ENCODE results near the gene SH3D21. TPM values are rescaled to one million over a fixed set of nuclear protein-coding genes. Genes with fewer than 3 reads are reported as not detected.

Gene SH3D21
- total RNA-seq, 4 donors from 2014 or later = 6.0 to 26.6 (median 16.0) TPM

DNA sequence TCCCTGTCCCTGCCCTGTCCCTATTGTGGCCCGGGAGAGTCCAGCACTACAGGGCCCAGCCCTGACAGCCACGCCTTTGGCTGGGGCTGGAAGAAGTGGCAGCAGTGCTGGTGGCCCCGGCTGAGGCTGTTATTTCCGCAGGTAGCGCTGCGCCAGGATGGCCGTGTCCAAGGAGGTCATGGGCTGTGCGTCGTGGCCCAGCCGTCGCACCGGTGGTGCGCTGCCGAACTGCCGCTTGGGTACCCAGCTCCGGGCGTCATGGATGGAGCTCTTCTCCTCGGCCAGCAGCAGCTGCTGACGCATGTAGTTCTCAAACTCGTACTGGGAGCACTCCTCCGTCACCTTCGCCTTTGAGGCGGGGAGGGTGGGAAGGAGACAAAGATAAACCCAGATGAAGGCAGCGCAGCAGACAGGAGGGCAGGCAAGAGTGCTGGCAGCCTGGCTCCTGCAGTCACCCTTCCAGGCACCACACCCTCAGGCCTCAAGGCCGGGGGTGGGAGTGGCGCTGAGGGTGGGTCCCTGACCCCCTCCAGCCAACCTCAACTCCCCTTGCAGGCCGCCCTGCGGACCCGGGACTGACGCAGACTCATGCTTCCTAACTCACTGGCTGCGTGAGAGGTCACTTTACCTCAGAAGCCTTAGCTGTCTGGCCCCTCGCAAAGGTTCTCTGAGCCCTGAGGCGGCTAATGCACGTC lies 35.6 kb downstream of the SH3D21 start:
- Histone ChIP-seq H3K36me3 (peaks cover 53% of the 10 kb centered on the region), H3K4me3 (no peak overlapping the region), H3K27me3 (no peaks in the 10 kb centered on the region), H3K4me1 (peaks cover 11% of the 10 kb centered on the region), H3K9me3 (no peaks in the 10 kb centered on the region), H3K27ac (no peak overlapping the region)
- TF ChIP-seq, protein P1, sequence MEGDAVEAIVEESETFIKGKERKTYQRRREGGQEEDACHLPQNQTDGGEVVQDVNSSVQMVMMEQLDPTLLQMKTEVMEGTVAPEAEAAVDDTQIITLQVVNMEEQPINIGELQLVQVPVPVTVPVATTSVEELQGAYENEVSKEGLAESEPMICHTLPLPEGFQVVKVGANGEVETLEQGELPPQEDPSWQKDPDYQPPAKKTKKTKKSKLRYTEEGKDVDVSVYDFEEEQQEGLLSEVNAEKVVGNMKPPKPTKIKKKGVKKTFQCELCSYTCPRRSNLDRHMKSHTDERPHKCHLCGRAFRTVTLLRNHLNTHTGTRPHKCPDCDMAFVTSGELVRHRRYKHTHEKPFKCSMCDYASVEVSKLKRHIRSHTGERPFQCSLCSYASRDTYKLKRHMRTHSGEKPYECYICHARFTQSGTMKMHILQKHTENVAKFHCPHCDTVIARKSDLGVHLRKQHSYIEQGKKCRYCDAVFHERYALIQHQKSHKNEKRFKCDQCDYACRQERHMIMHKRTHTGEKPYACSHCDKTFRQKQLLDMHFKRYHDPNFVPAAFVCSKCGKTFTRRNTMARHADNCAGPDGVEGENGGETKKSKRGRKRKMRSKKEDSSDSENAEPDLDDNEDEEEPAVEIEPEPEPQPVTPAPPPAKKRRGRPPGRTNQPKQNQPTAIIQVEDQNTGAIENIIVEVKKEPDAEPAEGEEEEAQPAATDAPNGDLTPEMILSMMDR (IDR thresholded peaks at IDR 0.05) = no peak
- TF ChIP-seq POLR2A (IDR thresholded peaks at IDR 0.05) = no peak
- no peak for TF ChIP-seq POLR2AphosphoS5 (IDR thresholded peaks at IDR 0.05)
- TF ChIP-seq EP300 (IDR thresholded peaks at IDR 0.05) = no peak
- no peak for DNase-seq (ENCODE audit: low spot score in 2 of 2)
- WGBS = 83% methylated on average over 16 of the region's 34 CpGs

DNA sequence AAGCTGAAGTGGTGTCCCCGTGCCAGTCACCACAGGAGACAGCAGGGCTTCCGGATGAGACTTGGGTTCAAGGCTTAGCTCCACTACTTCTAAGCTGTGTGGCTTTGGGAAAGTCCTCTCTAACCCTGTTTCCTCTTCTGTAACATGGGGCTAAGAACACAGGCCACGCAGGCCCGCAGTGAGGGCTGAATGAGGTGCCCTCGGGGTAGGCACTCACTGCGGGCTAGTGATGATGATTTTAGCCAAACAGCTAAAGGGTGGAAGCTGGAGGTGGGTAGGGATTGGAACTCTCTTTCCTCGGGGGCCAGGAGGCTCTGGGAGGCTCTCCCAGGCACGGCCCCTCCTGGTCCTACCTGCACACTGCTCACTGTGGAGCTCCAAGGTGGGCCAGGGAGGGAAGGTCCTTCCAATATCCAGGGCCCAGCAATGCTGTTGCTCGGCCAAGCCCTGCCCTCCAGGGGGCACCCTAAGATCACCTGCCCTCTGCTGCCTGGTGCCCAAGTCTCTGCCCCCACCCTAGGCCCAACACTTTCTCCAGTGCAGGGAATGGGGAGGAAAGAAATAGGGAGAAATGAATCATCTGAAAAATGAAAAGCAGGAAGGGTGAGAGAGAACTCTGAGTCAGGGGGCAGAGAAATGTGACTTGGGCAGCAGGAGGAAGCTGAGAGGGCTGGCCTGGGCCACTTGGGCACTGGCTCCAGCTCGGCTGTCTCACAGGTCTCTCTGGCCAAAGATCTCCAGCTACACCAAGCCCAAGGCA lies 36.4 kb downstream of the SH3D21 start:
- Histone ChIP-seq H3K4me3 (no peak overlapping the region), H3K4me1 (peaks cover 11% of the 10 kb centered on the region), H3K27me3 (no peaks in the 10 kb centered on the region), H3K27ac (no peak overlapping the region), H3K9me3 (no peaks in the 10 kb centered on the region), H3K36me3 (peaks cover 62% of the 10 kb centered on the region)
- no peak for DNase-seq (ENCODE audit: low spot score in 2 of 2)
- WGBS = 58% methylated on average over 7 of the region's 10 CpGs
- no peak for TF ChIP-seq EP300 (IDR thresholded peaks at IDR 0.05)
- TF ChIP-seq, protein P1 (IDR thresholded peaks at IDR 0.05) = peak; percentile 17 to 41
- TF ChIP-seq POLR2A (IDR thresholded peaks at IDR 0.05) = no peak

DNA sequence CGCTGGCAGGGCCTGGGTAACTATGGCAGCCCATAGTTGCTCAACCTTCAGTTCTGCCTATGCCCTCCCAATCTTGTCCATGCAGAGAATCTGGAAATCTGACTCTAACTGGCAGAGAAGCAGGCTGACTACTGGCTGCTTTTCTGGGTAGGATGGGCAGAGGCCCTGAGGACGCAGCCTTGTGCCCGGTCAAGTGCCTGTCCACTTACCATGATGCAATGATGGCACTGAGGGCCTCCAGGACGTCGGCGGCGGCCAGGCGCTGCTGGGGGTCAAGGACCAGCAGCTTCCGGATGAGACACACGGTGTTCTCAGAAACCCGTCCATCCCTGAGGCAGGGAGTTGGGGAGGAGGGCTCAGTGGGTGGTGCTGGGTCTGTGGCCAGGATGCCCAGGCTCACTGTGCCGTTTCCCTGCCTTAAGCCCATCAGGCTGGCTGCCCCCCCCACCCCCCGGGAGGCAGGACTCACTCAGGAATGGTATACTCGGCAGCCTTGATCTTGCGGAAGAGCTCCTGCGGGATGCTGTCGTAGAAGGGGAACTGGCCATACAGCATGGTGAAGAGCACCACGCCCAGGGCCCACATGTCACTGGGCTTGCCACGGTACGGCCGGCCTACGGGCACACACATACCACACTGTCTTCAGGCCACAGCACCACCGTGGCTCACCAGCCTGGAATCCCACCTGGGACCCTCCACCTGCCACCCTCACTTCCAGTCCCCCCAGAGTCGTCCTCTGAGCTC lies 37.7 kb downstream of the SH3D21 start:
- Histone ChIP-seq H3K9me3 (no peaks in the 10 kb centered on the region), H3K4me1 (peaks cover 11% of the 10 kb centered on the region), H3K4me3 (no peak overlapping the region), H3K27ac (no peak overlapping the region), H3K36me3 (peaks cover 72% of the 10 kb centered on the region), H3K27me3 (no peaks in the 10 kb centered on the region)
- DNase-seq (ENCODE audit: low spot score in 2 of 2) = no peak
- 94% methylated on average over 3 of the region's 24 CpGs for WGBS
- TF ChIP-seq, protein P1 (IDR thresholded peaks at IDR 0.05) = no peak
- TF ChIP-seq POLR2A (IDR thresholded peaks at IDR 0.05) (no peak), EP300 (IDR thresholded peaks at IDR 0.05) (no peak), POLR2AphosphoS5 (IDR thresholded peaks at IDR 0.05) (no peak)

DNA sequence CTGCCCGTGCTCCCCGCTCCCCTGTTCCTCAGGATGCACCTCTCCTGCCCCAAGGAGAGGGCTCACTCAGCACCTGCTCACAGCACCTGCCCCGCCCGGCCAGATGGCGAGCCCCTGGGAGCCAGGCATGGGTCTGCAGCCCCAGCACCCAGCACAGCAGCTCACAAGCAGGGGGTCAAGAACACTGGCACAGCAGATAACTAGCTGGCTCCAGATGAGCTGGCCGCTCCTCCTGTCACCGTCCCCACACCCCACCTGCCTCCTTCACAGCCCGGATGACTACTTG lies 38.2 kb downstream of the SH3D21 start:
- peaks cover 72% of the 10 kb centered on the region for H3K36me3 ChIP-seq
- DNase-seq (ENCODE audit: low spot score in 2 of 2) = no peak
- TF ChIP-seq, protein P1 (IDR thresholded peaks at IDR 0.05) = no peak
- TF ChIP-seq POLR2AphosphoS5 (IDR thresholded peaks at IDR 0.05) (no peak), EP300 (IDR thresholded peaks at IDR 0.05) (no peak), POLR2A (IDR thresholded peaks at IDR 0.05) (no peak)
- H3K27me3 ChIP-seq = no peaks in the 10 kb centered on the region
- H3K4me1 ChIP-seq = peaks cover 12% of the 10 kb centered on the region
- no peak overlapping the region for H3K4me3 ChIP-seq
- H3K27ac ChIP-seq = no peak overlapping the region
- 96% methylated on average over 4 of the region's 8 CpGs for WGBS
- H3K9me3 ChIP-seq = no peaks in the 10 kb centered on the region

DNA sequence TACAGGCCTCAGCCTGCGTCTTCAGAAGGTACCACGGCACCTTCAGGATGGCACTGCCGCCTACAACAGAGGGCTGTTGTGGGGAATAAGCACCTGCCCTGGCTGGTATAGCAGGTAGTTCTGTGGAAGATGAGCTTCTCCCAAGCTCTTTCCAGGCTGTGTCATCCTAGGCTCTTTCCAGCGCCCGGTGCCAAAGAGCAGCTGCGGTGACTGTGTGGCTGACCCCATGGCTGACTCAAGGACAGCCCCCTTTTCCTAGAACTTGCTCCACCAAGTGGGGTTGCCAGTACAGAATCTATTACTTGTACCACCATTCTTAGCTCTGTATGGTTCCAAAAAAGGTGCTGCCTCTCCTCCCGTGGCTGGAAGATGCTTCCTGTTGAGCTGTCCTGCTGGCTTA lies 39.2 kb downstream of the SH3D21 start:
- 91% methylated on average over 4 of the region's 7 CpGs for WGBS
- H3K4me1 ChIP-seq = peaks cover 22% of the 10 kb centered on the region
- H3K27me3 ChIP-seq = no peaks in the 10 kb centered on the region
- H3K36me3 ChIP-seq = peaks cover 64% of the 10 kb centered on the region
- DNase-seq (ENCODE audit: low spot score in 2 of 2) = no peak
- no peak overlapping the region for H3K27ac ChIP-seq
- no peaks in the 10 kb centered on the region for H3K9me3 ChIP-seq
- H3K4me3 ChIP-seq = no peak overlapping the region
- TF ChIP-seq, protein P1 (IDR thresholded peaks at IDR 0.05) = no peak
- TF ChIP-seq POLR2AphosphoS5 (IDR thresholded peaks at IDR 0.05) (no peak), POLR2A (IDR thresholded peaks at IDR 0.05) (no peak), EP300 (IDR thresholded peaks at IDR 0.05) (no peak)
